HUES64 (cell line): ENCODE results near the gene PTPRH.

ENCODE experiments used
- H3K27ac ChIP-seq: 2 replicates; pipeline ENCODE4 v1.7.0; 2013; ENCODE audit warnings: low read depth, low read length, inconsistent platforms
- H3K27me3 ChIP-seq: 2 replicates; pipeline ENCODE4 v1.6.1; 2013; ENCODE audit warnings: mild to moderate bottlenecking, low read length; ENCODE audit not compliant: insufficient read depth
- H3K36me3 ChIP-seq: 2 replicates; pipeline ENCODE4 v1.6.1; 2013; ENCODE audit warnings: mild to moderate bottlenecking, low read length; ENCODE audit not compliant: insufficient read depth
- H3K4me1 ChIP-seq: 2 replicates; pipeline ENCODE4 v1.6.1; 2013; ENCODE audit warnings: mild to moderate bottlenecking, low read length, moderate library complexity; ENCODE audit not compliant: insufficient read depth
- H3K4me3 ChIP-seq: 2 replicates; pipeline ENCODE4 v1.5.1; 2013; ENCODE audit warnings: mild to moderate bottlenecking, low read length, moderate library complexity
- H3K9ac ChIP-seq: 2 replicates; pipeline ENCODE4 v1.6.1; 2013; ENCODE audit warnings: mild to moderate bottlenecking, low read depth, low read length
- H3K9me3 ChIP-seq: 2 replicates; pipeline ENCODE4 v1.6.1; 2013; ENCODE audit warnings: low read depth, low read length; ENCODE audit not compliant: insufficient read depth
- WGBS: fragments of 150-250, 120-280 bp; methylation state at CpG from one replicate; pipeline ENCODE4 v1.1.7; 2013; ENCODE audit warnings: missing lambda C conversion rate; 5-methylcytosine and 5-hydroxymethylcytosine counted together

PTPRH gene

DNA sequence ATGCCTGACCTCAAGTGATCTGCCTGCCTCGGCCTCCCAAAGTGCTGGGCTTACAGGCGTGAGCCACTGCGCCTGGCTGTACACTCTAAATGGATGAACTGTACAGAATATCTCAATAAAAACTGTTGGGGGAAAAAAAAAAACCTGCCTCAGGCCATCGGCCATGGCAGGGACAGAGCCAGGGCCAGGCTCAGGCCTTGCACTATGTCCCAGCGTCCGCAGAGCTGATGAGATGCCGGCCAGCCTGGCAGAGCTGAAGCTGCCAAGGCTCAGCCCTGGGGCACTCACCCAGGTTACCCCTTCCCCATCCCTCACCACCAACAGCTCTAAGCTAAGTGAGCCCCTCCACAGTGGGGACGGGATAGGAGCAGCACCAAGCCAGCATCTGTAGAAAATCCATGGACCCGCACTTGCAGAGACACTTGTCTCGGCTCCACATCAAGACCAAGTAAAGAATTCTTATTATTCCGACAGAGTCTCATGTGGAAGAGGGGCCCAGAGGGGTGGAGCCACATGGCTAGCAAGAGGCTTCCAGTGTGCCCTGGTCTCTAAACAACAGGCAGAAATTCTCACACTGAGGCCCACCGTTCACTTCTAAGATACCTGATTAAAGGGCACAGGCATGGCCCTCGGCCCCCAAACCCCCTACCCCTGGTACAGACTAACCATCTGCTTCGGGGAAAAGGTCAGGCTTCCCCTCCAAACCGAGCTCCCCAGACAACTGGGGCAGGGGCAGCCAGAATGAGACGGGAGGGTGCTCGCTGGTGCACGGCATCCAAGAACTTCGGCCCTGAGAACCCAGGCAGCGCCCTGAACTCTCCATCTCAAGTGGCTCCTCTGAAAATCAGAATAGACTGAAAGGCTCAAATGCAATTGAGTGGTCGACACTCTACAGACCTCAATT, 43.7 kb upstream of the PTPRH start:
- Histone ChIP-seq H3K9ac (no peak overlapping the region), H3K4me1 (peaks cover 22% of the 10 kb centered on the region)

DNA sequence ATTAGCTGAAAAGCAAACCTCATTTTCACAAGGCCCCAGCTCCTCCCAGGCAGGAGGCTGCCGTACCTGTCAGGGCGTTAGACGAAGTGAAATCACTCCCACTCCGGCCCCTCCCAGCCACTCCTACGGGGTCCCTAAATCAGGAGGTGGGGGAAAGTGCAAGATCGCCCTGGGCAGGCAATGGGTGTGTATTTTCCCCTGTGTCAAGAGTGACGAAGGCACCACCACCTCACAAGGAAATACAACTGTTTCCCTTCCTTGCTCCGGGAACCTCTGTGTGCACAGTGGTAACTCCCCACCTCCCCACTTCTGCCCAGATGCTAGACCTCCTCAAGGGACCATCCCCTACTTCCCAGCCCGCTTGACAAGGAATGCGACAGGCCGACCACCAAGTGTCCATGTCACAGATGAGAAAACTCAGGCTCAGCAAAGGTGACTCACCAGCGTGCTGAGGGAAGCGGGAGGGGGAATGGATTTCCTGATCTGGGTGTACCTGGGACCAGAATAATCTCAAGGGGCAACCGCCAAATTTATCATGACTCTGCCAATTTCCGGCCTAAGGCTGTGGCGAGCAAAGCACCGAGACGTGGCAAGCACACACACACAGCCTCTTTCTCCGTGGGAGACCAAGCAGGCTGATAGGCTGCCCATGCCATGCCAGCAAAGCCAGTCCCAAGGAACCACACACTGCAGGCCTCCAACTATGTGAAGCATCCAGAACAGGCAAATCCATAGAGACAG, 42.2 kb upstream of the PTPRH start:
- H3K27ac ChIP-seq, result no peak overlapping the region
- WGBS, result 92% methylated on average over 19 of the region's 19 CpGs
- H3K9ac ChIP-seq, result peak overlapping the region; percentile 22; the same call in 1 of the 2 replicates
- H3K4me3 ChIP-seq, result no peak overlapping the region
- no peaks in the 10 kb centered on the region for H3K27me3 ChIP-seq
- H3K9me3 ChIP-seq, result no peaks in the 10 kb centered on the region
- H3K4me1 ChIP-seq, result peaks cover 10% of the 10 kb centered on the region; the same call in 1 of the 2 replicates
- H3K36me3 ChIP-seq, result peaks cover 6% of the 10 kb centered on the region

More for the DNA sequence above, 43.7 kb upstream of the PTPRH start:
- Histone ChIP-seq H3K9me3 (no peaks in the 10 kb centered on the region), H3K27ac (no peak overlapping the region), H3K4me3 (no peak overlapping the region), H3K36me3 (0 out of 2 replicates have a peak, but pooled peaks cover 2% of the 10 kb centered on the region), H3K27me3 (no peaks in the 10 kb centered on the region)
- WGBS, result 95% methylated on average over 21 of the region's 21 CpGs

DNA sequence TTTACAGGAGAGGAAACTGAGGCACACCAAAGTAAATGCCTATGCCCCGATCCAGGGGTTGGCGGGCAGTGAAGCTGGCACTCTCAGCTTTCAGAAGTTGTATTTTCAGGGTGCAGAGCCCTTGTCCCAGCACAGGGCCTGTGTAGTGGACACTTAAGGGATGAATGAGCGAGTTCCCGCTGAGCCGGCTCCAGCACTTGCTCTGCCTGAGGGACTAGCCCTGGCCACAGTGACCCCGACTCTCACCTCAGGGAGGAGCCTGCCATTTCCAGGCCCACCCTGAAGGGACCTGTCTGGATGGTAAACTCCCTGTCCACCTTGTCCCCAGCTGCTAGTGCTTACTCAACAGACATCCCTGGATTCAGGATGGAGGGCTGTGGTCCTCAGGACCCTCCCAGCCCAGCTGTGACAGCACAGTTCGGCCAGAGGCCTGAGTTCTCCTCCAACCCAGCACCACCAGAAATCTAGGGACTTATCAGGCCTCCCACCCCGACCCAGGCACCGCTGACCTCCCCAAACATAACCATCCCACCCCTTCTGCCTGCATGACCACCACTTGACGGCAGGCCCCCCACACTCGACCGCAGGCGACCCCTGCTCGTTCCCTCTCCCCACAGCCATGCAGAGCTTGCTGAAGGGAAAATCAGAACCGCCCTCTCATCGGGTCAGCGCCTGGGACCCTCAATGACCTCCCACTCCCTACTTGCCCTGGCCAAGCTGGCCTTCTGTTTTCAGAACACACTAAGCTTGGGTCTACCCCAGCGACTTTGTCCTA, 41.1 kb upstream of the PTPRH start:
- no peak overlapping the region for H3K4me3 ChIP-seq
- no peak overlapping the region for H3K27ac ChIP-seq
- no peaks in the 10 kb centered on the region for H3K9me3 ChIP-seq
- peaks cover 17% of the 10 kb centered on the region for H3K36me3 ChIP-seq
- H3K4me1 ChIP-seq, result peaks cover 6% of the 10 kb centered on the region; the same call in 1 of the 2 replicates
- H3K27me3 ChIP-seq, result no peaks in the 10 kb centered on the region
- 93% methylated on average over 18 of the region's 18 CpGs for WGBS
- no peak overlapping the region for H3K9ac ChIP-seq

DNA sequence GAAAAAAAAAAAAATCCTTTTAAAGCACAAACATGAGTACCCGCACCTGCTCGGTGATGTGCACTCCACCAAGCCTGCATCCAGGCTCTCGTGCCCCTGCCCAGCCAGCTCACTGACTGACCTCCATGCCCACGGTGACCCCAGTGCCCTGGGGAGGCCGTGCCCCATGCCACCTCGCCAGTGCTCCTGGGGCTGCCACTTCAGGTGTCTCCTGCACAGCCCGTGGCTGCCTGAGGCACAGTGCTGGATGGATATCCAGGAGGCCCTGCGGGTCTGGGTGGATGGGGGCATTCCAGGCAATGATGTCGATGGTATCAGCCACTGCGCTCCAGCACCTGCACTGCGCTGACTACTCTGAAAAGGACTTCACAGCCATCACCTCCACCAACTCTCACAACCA, 40.5 kb upstream of the PTPRH start:
- no peaks in the 10 kb centered on the region for H3K27me3 ChIP-seq
- H3K27ac ChIP-seq, result no peak overlapping the region
- H3K4me3 ChIP-seq, result no peak overlapping the region
- H3K36me3 ChIP-seq, result peaks cover 23% of the 10 kb centered on the region
- H3K9ac ChIP-seq, result no peak overlapping the region
- H3K9me3 ChIP-seq, result no peaks in the 10 kb centered on the region
- peaks cover 6% of the 10 kb centered on the region; the same call in 1 of the 2 replicates for H3K4me1 ChIP-seq
- 96% methylated on average over 11 of the region's 11 CpGs for WGBS

DNA sequence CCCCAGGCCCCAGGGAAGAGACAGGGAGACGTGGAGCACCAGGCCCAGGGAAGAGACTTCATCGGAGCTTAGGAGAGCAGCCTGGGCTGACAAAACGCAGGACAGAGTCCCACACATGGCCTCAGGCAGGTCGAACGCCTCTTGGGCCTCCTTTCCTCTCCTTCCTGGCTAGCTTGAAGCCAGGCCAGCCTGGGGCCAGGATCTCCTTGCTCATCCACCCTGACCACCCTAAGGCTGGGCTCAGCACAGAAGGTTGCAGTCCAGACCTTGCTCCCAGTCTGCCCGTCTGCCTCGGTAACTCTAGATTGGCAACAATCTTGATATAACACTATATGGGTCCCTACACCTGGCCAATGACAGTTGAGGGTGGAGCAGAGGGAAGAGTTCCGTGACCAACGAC, 39.4 kb upstream of the PTPRH start:
- Histone ChIP-seq H3K9me3 (no peaks in the 10 kb centered on the region), H3K27ac (no peak overlapping the region), H3K4me3 (no peak overlapping the region), H3K36me3 (peaks cover 34% of the 10 kb centered on the region), H3K27me3 (no peaks in the 10 kb centered on the region), H3K9ac (no peak overlapping the region), H3K4me1 (0 out of 2 replicates have a peak, but pooled peaks cover 2% of the 10 kb centered on the region)
- 92% methylated on average over 9 of the region's 9 CpGs for WGBS

DNA sequence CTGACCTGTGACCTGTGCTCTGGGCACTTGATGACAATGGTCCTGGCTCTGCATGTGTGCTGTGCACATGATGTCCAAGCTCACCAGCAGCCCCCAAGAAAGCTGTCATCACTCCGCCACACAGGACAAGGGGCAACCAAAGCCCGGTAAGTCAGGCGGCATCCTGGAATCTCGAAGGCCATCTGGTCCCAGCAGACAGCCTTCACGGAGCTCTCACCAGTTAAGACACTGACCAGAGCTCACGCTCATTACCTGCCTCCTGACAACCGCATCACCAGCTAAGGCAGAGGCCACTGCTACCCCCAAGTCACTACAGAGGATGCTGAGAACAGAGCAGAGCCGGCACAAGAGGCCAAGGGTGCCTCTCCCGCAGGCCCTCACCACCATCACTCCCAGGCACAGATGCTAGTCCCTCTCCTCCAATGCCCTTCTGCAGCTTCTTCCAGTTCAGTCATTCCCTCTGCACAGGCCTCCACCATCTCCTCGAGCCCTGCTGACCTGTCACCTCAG, 38.9 kb upstream of the PTPRH start:
- H3K27ac ChIP-seq, result no peak overlapping the region
- 93% methylated on average over 10 of the region's 10 CpGs for WGBS
- no peak overlapping the region for H3K9ac ChIP-seq
- H3K9me3 ChIP-seq, result no peaks in the 10 kb centered on the region
- H3K4me1 ChIP-seq, result no peaks in the 10 kb centered on the region
- H3K4me3 ChIP-seq, result no peak overlapping the region
- H3K27me3 ChIP-seq, result no peaks in the 10 kb centered on the region
- peaks cover 39% of the 10 kb centered on the region for H3K36me3 ChIP-seq

DNA sequence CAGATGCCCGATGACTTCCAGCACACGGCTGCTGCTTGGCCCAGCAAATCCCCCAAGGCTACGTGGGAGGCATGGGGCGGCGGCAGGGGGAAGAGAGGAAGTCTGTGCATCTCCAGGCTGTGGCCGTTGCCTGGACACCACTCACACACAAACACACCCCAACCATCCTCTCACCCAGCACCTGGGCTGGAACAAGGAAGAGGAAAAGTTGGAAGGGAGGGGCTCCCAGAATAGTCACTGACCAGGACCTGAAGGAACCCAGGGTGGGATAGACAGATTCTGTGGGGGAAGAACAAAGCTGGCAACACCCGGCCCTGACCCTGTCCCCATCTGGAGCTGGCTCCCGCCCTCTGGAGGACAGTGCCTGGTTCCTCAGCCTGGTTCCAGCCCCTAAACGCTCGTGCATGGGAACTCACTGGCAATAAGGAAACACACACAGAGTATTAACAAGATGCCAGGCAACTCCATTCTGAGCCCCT, 38.4 kb upstream of the PTPRH start:
- H3K4me1 ChIP-seq, result no peaks in the 10 kb centered on the region
- 90% methylated on average over 9 of the region's 10 CpGs for WGBS
- H3K4me3 ChIP-seq, result no peak overlapping the region
- peaks cover 41% of the 10 kb centered on the region for H3K36me3 ChIP-seq
- H3K27me3 ChIP-seq, result no peaks in the 10 kb centered on the region
- H3K27ac ChIP-seq, result no peak overlapping the region
- H3K9me3 ChIP-seq, result no peaks in the 10 kb centered on the region
- no peak overlapping the region for H3K9ac ChIP-seq

DNA sequence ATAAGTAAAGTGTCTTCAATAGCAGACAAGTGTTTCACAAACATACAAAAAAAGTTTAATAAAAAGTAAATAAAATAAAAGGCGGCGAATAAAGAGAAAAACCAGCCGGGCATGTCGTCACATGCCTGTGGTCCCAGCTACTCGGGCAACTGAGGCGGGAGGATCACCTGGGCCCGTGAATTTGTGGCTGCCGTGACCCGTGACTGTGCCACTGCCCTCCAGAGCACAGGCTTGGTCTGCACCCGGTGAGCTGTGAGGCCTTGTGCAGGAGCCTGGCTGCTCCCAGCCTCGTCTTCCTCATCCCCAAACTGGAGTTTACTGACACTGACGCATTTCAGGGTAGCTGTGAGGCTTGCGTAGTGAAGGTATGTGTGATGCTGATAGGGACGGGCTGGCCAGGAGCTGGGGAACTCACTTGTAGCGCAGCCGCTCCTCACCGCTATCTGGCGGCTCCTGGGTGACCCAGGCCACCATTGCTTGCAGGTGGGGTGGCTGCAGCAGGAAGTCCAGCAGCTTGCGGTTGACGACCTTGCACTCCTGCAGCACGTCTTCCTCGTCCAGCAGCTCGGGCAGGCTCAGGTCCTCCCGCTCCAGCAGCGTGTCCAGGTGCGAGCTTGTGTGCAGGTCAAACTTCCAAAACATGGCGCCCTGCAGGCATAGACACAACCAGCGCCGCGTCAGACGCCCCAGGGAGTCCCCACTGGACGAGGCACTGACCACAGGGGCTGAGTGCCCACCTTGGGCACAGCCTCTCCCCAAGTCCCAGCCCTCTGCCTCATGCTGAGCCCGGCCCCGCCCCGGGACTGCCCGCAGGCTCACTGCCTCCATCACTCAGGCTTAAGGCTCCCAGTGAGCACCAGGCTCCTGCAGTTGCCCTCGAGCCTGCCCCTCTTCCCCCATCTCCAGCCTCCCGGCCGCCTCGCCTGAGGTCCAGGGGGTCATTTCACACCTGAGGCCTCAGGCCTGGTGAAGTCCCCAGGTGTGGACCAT, 37.5 kb upstream of the PTPRH start:
- H3K27ac ChIP-seq, result no peak overlapping the region
- 93% methylated on average over 40 of the region's 40 CpGs for WGBS
- peaks cover 50% of the 10 kb centered on the region for H3K36me3 ChIP-seq
- H3K4me3 ChIP-seq, result no peak overlapping the region
- no peaks in the 10 kb centered on the region for H3K9me3 ChIP-seq
- no peaks in the 10 kb centered on the region for H3K4me1 ChIP-seq
- H3K27me3 ChIP-seq, result no peaks in the 10 kb centered on the region
- H3K9ac ChIP-seq, result no peak overlapping the region

DNA sequence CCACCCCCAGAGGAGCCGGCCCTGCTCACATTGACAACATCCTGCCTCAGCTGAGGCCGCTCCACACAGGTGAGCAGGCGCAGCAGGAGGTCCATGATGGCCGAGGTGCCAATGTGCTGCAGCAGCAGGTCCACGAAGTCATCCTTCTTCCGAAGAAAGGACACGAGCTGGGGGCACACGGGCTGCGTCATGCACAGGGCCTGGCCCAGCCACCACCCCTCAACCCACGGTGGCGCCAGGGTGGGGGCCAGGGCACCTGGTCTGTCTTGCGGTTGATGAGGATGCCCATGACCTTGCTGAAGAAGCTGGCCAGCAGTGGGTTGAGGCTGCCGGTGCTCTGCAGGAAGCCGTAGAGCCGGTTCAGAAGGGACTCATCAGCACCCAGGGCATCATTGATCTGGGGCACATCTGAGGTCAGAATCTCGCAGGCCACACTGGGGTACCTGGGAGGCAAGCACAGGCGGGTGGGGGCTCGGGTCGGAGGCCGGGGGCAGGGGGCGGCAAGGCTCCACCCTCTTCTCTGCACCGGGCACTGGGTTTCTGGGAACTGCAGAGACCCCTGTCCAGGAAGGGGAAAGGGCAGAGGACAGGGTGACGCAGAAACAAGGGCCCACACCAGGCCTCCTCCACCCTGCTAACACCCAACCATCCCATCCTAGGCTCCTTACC, 36.1 kb upstream of the PTPRH start:
- no peaks in the 10 kb centered on the region for H3K9me3 ChIP-seq
- WGBS, result 94% methylated on average over 23 of the region's 23 CpGs
- peaks cover 61% of the 10 kb centered on the region for H3K36me3 ChIP-seq
- no peaks in the 10 kb centered on the region for H3K27me3 ChIP-seq
- H3K4me3 ChIP-seq, result no peak overlapping the region
- H3K4me1 ChIP-seq, result no peaks in the 10 kb centered on the region
- no peak overlapping the region for H3K27ac ChIP-seq
- no peak overlapping the region for H3K9ac ChIP-seq
